HG03280 (cell line): Measurements from ENCODE around the gene PRMT2.

ENCODE experiments used
- ATAC-seq: cut with Tn5 transposase; IDR thresholded peaks from one replicate; pipeline ENCODE4 v1.9.1; 2021; ENCODE audit warnings: mild to moderate bottlenecking, moderate library complexity; ENCODE audit not compliant: unreplicated experiment

The PRMT2 gene

DNA sequence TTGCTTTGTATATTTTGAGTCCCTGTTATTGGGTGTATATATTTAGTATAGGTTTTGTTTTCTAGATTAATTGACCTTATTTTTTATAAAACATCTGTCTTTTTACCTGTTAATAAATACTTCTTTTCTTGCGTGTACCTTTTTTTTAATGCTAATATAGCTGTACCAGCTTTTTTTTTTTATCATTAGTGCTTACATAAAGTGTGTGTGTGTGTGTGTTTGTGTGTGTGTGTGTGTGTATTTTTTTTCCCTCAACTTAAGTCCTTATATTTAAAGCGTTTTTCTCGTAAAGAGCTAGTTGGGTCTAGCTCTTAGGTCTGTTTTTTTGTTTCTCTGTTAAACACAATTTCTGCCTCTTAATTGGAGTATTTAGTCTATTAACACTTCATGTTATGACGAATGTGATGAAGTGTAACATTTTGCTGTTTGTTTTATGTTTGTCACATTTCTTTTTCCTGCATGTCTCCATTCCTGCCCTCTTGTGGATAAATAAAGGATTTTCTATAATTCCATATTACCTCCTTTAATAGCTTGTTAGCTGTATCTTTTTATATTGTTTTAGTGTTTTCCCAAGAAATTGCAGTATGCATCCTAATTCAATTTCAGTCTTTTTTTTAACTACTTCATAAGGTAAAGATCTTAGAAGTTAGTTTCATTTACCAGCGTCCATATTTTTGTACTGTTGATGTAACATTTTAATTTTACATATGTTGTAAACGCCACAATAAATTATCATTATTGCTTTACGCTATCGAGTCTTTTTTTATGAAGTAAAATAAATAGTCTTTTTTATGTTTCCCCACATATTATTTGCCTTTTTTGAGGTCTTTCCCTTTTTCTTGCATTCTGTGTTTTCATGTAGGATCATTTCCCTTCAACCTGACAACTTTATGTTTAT lies 4.3 kb downstream of the PRMT2 start:
- ATAC-seq = no peak

DNA sequence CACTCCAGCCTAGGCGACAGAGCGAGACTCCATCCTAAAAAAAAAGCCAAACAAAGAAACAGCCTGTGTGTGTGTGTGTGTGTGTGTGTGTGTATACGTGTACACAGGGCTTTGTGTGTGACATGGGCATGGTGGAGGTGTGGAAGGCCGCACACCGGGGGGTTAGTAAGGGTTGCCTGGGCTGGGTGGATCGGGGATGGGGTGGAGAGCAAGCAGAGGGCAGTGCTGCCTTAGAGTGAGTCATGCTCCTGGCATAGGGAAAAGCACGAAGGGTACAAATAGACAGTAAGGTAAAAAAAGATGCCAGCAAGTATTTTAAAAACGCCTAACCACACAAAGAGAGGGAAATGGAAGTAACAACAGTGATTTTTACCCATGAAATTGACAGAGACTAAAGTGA lies 6.2 kb downstream of the PRMT2 start:
- no peak for ATAC-seq

DNA sequence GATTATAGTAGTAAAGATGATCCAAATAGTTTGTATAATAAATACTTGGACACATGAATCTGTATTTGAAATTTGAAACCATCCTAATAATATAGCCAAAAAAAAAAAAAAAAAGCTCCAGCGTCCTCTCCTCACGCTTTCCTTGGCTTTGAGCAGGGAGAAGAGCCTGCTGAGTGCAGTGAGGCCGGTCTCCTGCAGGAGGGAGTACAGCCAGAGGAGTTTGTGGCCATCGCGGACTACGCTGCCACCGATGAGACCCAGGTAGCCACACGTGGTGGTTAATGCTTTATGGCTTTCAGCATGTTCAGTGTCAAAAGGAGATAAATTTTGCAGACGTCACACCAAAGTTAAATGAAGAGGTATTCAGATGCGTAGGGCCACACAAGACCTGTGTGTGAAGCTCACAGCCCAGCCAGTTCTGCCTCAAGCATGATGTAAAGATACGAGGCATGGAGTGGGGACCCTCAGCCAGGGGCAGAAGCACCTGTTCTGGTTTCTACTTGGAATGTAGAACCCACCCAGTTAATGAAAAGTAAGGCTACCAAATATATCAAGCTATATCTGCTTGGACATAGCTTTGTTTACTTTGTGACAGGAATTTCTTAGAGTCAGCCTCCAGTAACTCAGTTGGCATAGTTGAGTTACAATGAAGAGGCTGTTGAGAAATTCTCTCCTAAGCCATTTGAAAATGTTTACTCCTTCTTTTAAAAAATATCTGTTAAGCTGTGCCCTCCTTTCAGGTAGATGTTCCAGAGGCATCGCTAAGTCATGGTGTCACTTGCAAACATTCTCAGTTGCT lies 8.1 kb downstream of the PRMT2 start:
- no peak for ATAC-seq

DNA sequence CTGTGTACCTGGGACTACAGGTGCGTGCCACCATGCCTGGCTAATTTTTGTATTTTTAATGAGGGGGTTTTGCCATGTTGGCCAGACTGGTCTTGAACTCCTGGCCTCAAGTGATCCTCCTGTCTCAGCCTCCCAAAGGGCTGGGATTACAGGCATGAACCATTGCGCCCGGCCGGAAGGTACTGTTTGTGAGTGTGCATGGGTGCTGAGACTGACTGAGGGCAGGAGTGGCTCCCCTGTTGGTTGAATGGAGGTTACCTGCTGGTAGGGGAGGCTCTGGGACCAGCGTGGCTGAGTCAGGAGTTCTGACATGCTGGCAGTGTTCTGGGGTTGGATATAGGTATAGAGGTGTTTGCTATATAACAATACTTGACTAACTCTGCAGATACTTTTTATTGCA lies 10.4 kb downstream of the PRMT2 start:
- no peak for ATAC-seq

DNA sequence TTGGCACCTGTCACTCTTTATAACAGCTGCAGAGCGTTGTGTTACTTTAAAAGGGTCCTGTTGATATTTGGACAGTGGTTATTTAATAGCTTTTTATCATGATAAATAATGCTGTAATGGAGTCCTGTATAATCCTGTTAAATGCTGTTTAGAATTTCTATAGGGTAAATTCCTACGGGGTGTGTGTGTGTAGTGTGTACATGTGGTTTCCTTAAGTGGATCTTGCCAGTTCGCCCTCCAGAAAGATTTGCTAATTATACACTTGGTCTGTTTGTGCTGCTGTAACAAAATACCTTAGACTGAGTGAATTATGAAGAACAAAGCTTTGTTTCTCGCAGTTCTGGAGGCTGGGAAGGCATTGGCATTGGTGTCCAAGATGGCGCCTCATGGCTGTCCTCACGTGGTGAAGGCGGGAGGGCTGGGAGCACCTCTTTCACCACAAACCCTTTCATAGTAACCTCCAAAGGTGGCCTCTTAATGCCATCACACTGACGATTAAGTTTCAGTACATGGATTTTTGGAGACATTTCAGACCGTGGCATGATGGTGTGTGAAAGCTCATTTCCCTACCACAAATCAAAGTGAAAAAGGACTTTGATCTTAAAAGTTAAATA lies 11.2 kb downstream of the PRMT2 start:
- no peak for ATAC-seq

DNA sequence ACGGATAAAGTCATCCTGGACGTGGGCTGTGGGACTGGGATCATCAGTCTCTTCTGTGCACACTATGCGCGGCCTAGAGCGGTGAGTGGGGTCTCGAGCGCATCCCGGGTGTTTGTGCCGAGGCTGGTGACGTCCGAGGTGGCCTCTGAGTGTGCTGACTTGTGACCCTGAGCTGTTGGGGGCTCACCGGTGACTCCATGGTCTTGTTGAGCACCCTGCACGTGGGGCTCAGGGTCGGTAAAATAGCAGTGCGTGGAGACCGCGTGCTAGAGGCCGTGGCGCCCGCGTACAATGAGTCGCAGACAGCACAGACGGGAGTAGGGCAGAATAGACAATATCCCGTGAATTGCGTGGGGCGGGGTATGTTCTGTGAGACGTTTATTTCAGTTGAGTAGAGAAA lies 13.1 kb downstream of the PRMT2 start:
- no peak for ATAC-seq

DNA sequence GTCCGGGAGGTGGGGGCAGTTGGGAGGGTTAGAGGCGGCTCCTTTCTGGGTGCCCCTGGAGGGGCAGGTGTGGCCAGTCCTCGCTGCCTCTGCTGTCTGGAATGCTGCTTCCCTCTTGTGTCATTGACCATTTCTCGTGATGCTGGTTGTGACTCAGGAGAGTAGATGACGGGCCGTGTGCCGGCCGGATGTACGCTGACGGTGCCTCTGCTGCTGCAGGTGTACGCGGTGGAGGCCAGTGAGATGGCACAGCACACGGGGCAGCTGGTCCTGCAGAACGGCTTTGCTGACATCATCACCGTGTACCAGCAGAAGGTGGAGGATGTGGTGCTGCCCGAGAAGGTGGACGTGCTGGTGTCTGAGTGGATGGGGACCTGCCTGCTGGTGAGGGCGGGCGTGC lies 13.9 kb downstream of the PRMT2 start:
- ATAC-seq = no peak

DNA sequence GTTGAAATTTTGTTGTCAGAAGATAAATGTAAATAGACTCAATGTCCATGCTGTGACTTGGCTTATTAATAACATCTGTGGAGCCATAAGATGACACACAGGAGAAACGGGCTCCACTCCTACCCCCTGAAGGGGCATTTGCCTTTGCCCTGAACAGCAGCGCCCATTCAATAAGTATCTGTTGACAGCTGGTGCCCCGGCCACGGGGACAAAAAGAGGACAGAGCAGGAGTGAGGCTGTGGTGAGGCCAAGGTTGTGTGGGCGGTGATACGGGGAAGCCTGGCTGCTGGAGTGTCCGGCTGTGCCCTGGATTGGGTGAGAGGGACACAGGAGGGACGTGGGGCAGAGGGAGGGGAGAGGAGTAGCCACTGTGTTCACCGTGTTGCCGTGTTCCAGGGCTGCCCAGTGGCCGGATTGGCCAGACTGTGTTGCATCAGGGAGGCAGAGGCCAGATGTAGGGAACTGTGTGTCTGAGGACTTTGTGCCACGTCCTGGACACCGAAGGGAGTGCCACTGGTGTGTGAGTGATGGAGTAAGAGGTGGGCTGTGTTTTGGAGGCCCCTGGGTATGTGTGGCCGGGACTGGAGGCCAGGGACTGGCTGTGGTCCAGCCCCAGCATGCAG lies 15.1 kb downstream of the PRMT2 start:
- no peak for ATAC-seq

DNA sequence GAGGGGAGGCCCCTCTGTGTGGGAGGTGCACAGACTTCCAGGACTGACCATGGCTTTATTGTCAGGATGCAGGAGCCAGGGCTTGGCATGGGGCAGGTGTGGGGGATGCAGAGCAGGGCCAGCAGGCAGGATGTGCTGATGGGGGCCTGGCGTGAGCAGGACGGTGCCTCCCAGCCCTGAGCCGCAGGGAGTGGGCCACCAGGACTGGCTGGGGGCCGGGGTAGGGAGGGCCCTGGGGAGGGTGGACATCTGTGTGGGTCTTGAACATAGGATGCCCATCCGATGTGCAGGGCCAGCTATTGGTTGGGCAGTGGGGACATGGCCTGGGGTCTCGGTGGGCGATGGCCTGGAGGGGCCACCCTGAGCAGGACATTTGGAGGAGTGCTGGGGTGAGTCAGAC lies 15.6 kb downstream of the PRMT2 start:
- ATAC-seq = no peak

DNA sequence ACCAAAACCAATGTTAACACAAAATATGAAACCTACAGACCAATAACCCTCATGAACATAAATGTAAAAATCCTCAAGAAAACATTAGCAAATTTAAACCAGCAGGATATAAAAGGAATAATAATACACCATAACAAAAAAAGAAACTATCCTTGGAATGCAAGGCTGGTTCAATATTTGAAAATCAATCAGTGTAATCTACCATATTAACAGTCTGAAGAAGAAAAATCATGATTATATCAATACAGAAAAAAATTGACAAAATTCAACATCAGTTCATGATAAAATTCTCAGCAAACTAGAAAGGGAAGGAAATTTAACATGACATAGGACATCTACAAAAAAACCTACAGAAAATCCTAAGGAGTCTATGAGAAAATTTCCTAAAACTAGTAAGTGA lies 19.8 kb downstream of the PRMT2 start:
- no peak for ATAC-seq

DNA sequence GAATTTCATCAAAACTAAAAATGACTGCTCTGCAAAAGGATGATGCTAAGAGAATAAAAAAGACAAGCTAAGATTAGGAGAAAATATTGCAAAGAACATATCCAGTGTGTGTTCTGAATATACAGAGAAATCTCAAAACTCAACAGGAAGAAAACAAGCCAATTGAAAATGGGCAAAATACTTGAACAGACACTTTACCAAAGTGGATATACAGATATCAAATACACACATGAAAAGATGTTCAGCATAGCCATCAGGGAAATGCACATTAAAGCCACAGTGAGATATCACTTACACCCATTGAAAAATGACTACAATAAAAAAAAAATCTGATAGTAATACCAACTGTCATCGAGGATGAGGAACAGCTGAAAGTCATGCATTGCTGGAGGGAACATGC lies 21.3 kb downstream of the PRMT2 start:
- no peak for ATAC-seq

DNA sequence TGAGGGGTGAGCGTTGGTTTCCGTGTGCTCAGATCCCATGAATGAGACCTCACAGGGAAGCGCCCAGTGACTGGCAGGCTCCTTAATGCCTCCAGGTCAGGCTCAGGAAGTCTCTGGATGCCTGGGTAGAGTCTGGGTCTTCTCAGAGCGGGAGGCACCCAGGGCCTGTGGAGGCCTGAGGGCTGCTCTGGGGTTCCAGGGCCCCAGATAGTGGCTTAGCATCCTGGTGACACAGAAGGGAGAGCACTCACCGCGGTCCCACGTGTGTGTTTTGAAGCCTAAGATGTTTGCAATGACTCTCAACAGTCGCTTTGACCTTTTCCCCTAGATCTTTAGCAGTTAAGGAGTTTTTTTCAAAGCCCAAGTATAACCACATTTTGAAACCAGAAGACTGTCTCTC lies 25.0 kb downstream of the PRMT2 start:
- ATAC-seq = no peak

DNA sequence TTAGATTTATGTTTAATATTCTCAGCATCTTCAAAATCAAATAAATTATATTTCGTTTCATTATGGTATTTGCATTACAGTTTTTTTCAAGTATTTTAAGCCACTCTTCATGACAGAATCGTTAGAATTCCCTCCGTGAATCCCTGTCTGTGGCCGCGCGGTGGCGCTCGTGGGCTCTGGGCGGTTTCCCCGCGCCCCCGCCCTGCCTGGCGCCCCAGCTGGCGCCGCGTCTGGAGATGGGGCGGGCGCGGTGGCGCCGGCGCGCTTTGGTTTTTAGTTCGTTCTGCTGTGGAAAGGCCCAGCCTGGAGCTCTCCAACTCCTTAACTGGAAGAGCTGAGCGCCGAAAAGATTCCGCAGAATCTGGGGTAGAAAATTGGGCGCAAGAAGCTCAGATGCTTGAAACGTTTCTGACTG lies 25.7 kb downstream of the PRMT2 start:
- ATAC-seq = no peak

DNA sequence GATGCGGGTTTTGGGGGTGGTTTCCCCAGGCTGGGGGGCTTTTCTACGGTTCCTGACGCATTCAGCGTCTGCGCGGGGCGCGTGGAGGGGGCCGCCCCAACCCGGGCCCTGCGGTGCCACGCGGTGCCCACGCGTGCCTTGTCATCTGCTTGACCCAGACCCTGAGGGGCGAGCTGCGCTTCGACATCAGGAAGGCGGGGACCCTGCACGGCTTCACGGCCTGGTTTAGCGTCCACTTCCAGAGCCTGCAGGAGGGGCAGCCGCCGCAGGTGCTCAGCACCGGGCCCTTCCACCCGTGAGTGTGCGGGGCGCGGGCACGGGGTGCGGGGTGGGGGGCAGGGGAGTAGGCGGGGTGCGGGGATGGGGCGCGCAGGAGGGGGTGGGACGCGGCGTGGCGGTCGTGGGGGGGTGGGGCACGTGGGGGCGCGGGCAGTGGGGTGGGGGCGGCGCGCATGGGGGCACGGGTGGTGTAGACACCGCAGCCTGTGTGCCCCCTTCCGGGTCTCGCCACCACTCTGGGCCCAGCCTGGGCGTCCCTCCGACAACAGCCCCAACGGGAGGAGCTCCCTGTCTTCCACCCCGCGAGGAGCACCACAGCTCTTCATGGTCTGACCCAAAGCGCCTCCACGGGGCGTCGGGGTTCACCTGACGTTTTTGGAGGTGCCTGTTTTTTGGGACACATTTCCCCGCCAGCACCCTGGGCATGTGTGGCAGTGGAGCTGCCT lies 26.3 kb downstream of the PRMT2 start:
- no peak for ATAC-seq

DNA sequence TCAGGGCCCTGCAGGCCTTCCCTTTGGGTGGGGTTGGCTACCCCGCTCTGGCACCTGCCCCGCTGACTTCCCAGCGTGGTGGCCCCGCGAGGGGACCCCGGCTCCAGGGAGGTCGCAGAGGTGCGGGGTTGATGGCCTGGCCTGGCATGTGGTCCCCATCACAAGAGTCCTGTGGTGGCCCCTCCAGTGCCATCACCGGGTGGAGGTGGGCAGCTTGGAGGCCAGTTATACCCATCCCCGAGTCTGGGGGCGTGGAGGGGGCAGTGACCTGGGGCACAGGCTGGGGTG lies 26.8 kb downstream of the PRMT2 start:
- no peak for ATAC-seq

DNA sequence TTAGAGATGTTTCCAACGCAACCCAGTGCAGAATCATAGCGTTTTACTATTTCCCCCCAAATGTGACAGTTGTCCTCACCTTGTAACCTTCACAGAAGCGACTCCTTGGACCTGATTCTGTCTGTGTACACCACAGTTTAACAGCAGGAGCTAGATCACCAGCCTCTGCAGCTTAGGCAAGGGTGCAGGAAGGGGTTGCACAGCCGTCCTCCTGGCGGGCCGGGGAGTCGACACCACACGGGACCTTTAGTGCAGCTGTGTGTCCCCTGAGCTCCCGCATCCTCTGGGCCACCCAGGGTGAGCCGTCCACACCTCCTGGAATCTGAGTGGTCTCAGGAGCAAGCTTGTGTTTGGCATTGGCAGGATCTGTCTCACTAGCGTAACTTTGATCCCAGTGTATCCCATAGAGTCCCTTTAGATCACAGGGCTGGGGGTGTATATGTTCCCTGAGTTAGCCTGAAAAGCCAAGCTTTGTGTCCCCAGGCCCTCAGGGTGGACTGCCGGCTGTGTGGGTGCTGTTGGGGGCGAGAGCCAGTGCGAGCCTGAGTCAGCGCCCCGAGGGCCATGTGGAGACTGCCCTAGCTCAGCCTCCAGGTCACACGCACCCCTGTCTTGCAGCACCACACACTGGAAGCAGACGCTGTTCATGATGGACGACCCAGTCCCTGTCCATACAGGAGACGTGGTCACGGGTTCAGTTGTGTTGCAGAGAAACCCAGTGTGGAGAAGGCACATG lies 27.5 kb downstream of the PRMT2 start:
- ATAC-seq = no peak

DNA sequence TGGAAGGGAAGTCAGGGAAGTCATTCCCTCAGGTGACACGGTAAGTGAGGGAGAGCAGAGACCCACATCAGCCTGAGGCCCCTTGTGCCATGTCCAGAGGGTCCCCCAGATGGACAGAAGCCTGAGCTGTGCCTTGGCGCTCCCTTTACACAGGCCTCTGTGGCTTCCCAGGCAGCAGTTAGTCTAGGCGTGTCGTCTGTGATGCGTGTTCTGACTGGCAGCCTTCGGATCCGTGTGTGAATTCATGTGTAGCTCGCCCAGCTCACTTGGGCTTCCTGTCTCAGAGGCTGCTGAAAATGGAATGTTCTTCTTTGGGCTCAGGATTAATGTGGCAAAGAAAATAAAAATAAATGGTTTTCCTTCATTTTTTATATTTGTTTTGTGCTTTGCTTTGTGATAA lies 28.3 kb downstream of the PRMT2 start:
- ATAC-seq = no peak

DNA sequence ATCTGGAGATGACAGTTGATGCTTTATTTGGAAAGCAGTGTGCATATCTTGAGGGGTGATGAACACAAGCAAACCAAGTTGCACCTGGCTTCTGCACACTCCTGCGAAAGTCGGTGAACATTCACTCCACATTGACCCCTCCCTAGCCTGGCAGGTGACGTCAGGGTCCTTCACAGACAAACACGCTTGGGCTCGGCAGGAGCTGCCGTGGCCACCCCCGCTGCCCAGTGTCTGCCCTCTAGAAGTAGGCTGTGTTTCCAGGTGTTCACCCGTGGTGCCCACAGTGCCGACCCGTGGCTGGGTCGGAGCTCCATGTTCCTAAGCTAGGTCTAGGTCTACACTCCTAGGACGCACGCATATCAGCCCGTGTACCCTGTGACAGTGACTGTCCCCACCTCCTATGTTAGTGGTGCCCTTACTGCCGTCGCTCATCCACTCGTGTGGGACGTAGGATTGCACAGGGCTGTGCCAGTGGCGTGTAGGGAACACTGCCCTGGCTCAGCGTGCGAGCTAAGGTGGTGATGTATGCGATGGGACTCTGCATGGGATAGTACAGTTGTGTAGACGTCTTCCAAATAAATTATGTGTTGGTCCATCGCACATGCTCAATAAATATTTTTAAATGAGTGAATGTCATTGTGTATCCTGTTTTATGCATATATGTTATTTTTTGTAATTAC lies 29.0 kb downstream of the PRMT2 start:
- no peak for ATAC-seq

DNA sequence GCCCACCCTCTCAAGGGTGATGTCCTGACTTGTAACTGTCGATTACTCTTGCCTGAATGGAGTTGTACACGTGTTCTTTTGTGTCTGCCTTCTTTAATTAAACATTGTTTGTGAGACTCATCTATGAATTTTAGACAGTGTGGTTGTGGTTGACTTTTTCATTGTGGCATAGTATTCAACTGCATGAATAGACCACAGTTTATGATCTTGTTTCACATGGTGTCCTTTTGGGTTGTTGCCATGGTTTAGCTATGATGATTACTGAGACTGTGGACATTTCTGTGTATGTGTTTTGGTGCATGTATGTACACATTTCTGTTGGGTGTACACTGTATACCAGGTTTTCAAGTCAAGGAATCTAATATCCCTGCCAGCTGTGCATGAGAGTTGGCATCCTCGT lies 30.1 kb downstream of the PRMT2 start:
- no peak for ATAC-seq
